MM.1S (cell line): Measurements from ENCODE around the gene RUNX2.

Experiments used
- DNase-seq: peaks from one replicate; pipeline ENCODE4 v3.0.0-alpha.2; 2015
- H2AFZ ChIP-seq: fragments of 300-600 bp; sonication (generic); 2 replicates; pipeline ENCODE4 v1.6.0; 2016; ENCODE audit warnings: antibody characterized with exemption, low read length
- H3F3A ChIP-seq: fragments of 300-600 bp; sonication (generic); 2 replicates; pipeline ENCODE4 v1.6.1; 2016; ENCODE audit warnings: mild to moderate bottlenecking, antibody characterized with exemption, low read length, moderate library complexity, mixed read lengths; ENCODE audit not compliant: insufficient read depth
- H3K27ac ChIP-seq: fragments of 300-600 bp; sonication (generic); 2 replicates; pipeline ENCODE4 v1.5.1; 2016; ENCODE audit warnings: mild to moderate bottlenecking, low read length
- H3K27me3 ChIP-seq: fragments of 300-600 bp; sonication (generic); replicated peaks from 2 replicates; pipeline ENCODE4 v1.6.0; 2016; ENCODE audit warnings: low read length; ENCODE audit not compliant: insufficient read depth
- H3K36me3 ChIP-seq: fragments of 300-600 bp; sonication (generic); replicated peaks from 2 replicates; pipeline ENCODE4 v1.6.1; 2016; ENCODE audit warnings: mild to moderate bottlenecking, low read length, mixed read lengths; ENCODE audit not compliant: insufficient read depth
- H3K4me1 ChIP-seq: fragments of 300-600 bp; sonication (generic); 2 replicates; pipeline ENCODE4 v1.6.1; 2016; ENCODE audit warnings: low read length, mixed read lengths
- H3K4me2 ChIP-seq: fragments of 300-600 bp; sonication (generic); 2 replicates; pipeline ENCODE4 v1.6.0; 2016; ENCODE audit warnings: low read depth, low read length
- H3K4me3 ChIP-seq: fragments of 300-600 bp; sonication (generic); 2 replicates; pipeline ENCODE4 v1.5.1; 2016; ENCODE audit warnings: low read length, mixed read lengths
- H3K79me2 ChIP-seq: fragments of 300-600 bp; sonication (generic); 2 replicates; pipeline ENCODE4 v1.6.1; 2016; ENCODE audit warnings: mixed run types, low read length, mixed read lengths
- H3K9ac ChIP-seq: fragments of 300-600 bp; sonication (generic); 2 replicates; pipeline ENCODE4 v1.6.1; 2016; ENCODE audit warnings: low read length, mixed read lengths
- H3K9me2 ChIP-seq: fragments of 300-600 bp; sonication (generic); replicated peaks from 2 replicates; pipeline ENCODE4 v1.6.1; 2016; ENCODE audit warnings: mild to moderate bottlenecking, low read length, mixed read lengths; ENCODE audit not compliant: insufficient read depth
- H3K9me3 ChIP-seq: fragments of 300-600 bp; sonication (generic); replicated peaks from 2 replicates; pipeline ENCODE4 v1.6.1; 2016; ENCODE audit warnings: mild to moderate bottlenecking, low read length, mixed read lengths; ENCODE audit not compliant: insufficient read depth
- H4K20me1 ChIP-seq: fragments of 300-600 bp; sonication (generic); 2 replicates; pipeline ENCODE4 v1.6.1; 2016; ENCODE audit warnings: mild to moderate bottlenecking, low read length, moderate library complexity, mixed read lengths; ENCODE audit not compliant: insufficient read depth
- EZH2 ChIP-seq: fragments of 300-600 bp; sonication (generic); optimal IDR thresholded peaks from 2 replicates; pipeline ENCODE3; 2017; ENCODE audit warnings: low read depth, mild to moderate bottlenecking, antibody characterized with exemption, low read length, mixed read lengths
- EZH2phosphoT487 ChIP-seq: fragments of 300-600 bp; sonication (generic); IDR thresholded peaks from 2 replicates; pipeline ENCODE4 v1.6.1; 2018; ENCODE audit warnings: antibody characterized with exemption, low read length
- TF ChIP-seq, protein P1 (sequence below): fragments of 300-600 bp; sonication (generic); IDR thresholded peaks from 2 replicates; pipeline ENCODE4 v1.5.1; 2016; ENCODE audit warnings: antibody characterized with exemption, low read length, mixed read lengths

Gene RUNX2

GRCh38 chr6:45610832-45611231 is 282.7 kb downstream of the RUNX2 start:
- Histone ChIP-seq H2AFZ (no peak overlapping the region), H3K4me2 (no peak overlapping the region), H3K9me3 (no peaks in the 10 kb centered on the region), H3F3A (no peaks in the 10 kb centered on the region), H3K4me1 (no peaks in the 10 kb centered on the region), H4K20me1 (no peaks in the 10 kb centered on the region), H3K4me3 (no peak overlapping the region), H3K36me3 (no peaks in the 10 kb centered on the region), H3K27ac (no peak overlapping the region), H3K27me3 (no peaks in the 10 kb centered on the region), H3K9me2 (no peaks in the 10 kb centered on the region), H3K79me2 (no peaks in the 10 kb centered on the region), H3K9ac (no peak overlapping the region)
- TF ChIP-seq EZH2phosphoT487 (no peak), EZH2 (no peak)
- TF ChIP-seq, protein P1, sequence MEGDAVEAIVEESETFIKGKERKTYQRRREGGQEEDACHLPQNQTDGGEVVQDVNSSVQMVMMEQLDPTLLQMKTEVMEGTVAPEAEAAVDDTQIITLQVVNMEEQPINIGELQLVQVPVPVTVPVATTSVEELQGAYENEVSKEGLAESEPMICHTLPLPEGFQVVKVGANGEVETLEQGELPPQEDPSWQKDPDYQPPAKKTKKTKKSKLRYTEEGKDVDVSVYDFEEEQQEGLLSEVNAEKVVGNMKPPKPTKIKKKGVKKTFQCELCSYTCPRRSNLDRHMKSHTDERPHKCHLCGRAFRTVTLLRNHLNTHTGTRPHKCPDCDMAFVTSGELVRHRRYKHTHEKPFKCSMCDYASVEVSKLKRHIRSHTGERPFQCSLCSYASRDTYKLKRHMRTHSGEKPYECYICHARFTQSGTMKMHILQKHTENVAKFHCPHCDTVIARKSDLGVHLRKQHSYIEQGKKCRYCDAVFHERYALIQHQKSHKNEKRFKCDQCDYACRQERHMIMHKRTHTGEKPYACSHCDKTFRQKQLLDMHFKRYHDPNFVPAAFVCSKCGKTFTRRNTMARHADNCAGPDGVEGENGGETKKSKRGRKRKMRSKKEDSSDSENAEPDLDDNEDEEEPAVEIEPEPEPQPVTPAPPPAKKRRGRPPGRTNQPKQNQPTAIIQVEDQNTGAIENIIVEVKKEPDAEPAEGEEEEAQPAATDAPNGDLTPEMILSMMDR, result no peak
- DNase-seq, result no peak

DNA sequence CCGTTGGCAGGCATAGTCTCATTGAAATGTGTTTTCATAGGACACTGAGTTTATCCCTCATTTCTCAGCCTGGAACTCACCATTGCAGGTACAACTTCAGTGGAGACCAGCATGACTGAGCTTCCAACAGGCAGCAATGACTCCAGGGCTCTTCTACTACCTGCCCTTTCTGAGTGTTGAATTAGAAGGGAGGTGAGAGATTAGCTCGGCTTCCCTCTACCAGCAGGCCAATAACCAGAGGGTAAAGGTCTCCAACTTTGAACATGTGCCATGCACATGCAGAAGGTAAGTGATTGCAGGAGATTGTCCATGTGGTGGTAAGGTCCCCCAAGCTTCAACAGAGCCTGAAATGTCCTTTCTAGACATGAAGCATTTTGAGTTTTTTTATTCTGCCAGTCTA is 283.4 kb downstream of the RUNX2 start:
- Histone ChIP-seq H3K4me1 (no peaks in the 10 kb centered on the region), H3K27ac (no peak overlapping the region), H3K79me2 (no peaks in the 10 kb centered on the region), H3K9ac (no peak overlapping the region), H3K4me2 (no peak overlapping the region), H4K20me1 (no peaks in the 10 kb centered on the region), H3K36me3 (no peaks in the 10 kb centered on the region), H2AFZ (no peak overlapping the region), H3F3A (no peaks in the 10 kb centered on the region), H3K9me3 (no peaks in the 10 kb centered on the region), H3K27me3 (no peaks in the 10 kb centered on the region), H3K9me2 (no peaks in the 10 kb centered on the region), H3K4me3 (no peak overlapping the region)
- DNase-seq, result no peak
- TF ChIP-seq EZH2, result no peak

GRCh38 chr6:45613656-45614055 is 285.5 kb downstream of the RUNX2 start:
- no peaks in the 10 kb centered on the region for H3K4me1 ChIP-seq
- H3K27me3 ChIP-seq, result no peaks in the 10 kb centered on the region
- no peak overlapping the region for H3K27ac ChIP-seq
- H3F3A ChIP-seq, result no peaks in the 10 kb centered on the region
- TF ChIP-seq EZH2phosphoT487, result no peak
- TF ChIP-seq, protein P1, result no peak
- no peak for TF ChIP-seq EZH2
- H4K20me1 ChIP-seq, result no peaks in the 10 kb centered on the region
- no peak overlapping the region for H3K9ac ChIP-seq
- no peak for DNase-seq
- H3K4me2 ChIP-seq, result no peak overlapping the region
- H2AFZ ChIP-seq, result no peak overlapping the region
- no peaks in the 10 kb centered on the region for H3K9me2 ChIP-seq
- no peaks in the 10 kb centered on the region for H3K36me3 ChIP-seq
- H3K9me3 ChIP-seq, result no peaks in the 10 kb centered on the region
- H3K79me2 ChIP-seq, result no peaks in the 10 kb centered on the region
- H3K4me3 ChIP-seq, result no peak overlapping the region

- H3K27me3 ChIP-seq, result no peaks in the 10 kb centered on the region
- no peak for TF ChIP-seq EZH2
- no peak for TF ChIP-seq EZH2phosphoT487
- TF ChIP-seq, protein P1, result no peak
- H3K9ac ChIP-seq, result no peak overlapping the region
- no peaks in the 10 kb centered on the region for H3K36me3 ChIP-seq
- no peak overlapping the region for H3K27ac ChIP-seq
- H3K4me3 ChIP-seq, result no peak overlapping the region
- H3K9me3 ChIP-seq, result no peaks in the 10 kb centered on the region
- no peak overlapping the region for H3K4me2 ChIP-seq
- H3K9me2 ChIP-seq, result no peaks in the 10 kb centered on the region
- no peaks in the 10 kb centered on the region for H3K79me2 ChIP-seq
- H4K20me1 ChIP-seq, result no peaks in the 10 kb centered on the region
- no peak overlapping the region for H2AFZ ChIP-seq
- no peak for DNase-seq
- peaks cover 1% of the 10 kb centered on the region for H3K4me1 ChIP-seq
- no peaks in the 10 kb centered on the region for H3F3A ChIP-seq
These were observed 286.6 kb downstream of the RUNX2 start for GRCh38 chr6:45614488-45615285.
